Embryonic facial prominence (tissue), 1 donor: ENCODE data around the gene C6orf120.

ENCODE experiments used
- DNase-seq: peaks from one replicate; pipeline ENCODE4 v3.0.0-alpha.2; 2016; ENCODE audit errors: extremely low spot score

Gene C6orf120

DNA sequence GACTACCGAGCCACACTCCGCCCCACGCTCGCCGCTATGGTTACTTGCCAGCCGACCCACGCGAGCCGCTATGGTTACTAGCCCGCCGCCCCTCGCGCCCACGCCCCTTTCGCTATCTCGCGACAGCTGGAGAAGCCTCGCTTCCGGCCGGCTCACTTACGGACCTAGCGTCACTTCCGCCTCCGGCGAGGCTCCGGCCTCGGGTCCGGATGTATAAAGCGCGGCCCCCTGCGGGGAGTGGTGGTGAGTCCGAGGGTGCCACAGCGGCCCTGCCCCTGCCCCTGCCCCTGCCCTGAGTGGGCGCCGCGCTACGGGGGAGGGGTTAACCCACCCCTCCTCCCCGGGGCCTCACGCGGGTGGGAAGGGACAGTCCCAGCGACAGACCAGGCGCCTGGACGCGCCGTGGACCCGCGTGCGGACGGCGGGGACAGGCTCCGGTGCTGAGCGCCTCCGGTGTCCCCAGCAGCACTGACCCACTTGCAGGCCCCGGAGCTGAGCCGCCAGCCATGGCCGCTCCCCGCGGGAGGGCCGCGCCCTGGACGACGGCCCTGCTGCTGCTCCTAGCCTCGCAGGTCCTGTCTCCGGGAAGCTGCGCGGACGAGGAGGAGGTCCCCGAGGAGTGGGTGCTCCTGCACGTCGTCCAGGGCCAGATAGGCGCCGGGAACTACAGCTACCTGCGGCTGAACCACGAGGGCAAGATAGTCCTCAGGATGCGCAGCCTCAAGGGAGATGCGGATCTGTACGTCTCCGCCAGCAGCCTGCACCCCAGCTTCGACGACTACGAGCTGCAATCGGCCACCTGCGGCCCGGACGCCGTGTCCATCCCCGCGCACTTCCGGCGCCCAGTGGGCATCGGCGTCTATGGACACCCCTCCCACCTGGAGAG, at the start of gene C6orf120, which contains the start of gene WDR27:
Gene C6orf120 (plus strand): TSS at position 173 of the 886 bp plus-strand sequence. CDS start 334 bp downstream, at position 507.
Gene WDR27 (minus strand): TSS at position 76 of the 886 bp plus-strand sequence. CDS start 13,024 bp downstream, outside the sequence.
- peak; percentile 91 for DNase-seq

DNA sequence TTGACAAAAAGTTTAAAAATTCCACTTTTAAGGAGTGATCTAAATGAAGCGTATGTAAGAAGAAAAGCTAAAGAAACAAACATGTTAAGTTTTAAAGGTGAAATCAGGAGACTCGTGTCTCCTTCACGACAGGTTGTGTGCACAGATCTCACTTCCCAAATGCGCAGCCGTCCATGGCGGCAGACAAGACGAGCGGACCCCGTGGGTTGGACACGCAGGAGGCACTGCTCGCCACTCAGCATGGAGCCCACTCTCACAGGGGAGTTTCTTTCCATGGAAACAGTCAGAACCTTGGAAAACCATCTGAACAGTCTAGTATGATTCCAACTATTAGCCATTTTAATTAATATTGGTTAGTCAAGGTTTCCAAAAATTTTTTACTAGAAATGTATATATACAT, 49.0 kb upstream of the C6orf120 start:
- no peak for DNase-seq

GRCh38 chr6:169653691-169654090, 48.2 kb upstream of the C6orf120 start:
- no peak for DNase-seq

GRCh38 chr6:169654598-169655391, 47.1 kb upstream of the C6orf120 start:
- DNase-seq, result peak; percentile 59

- no peak for DNase-seq
These were observed 45.2 kb upstream of the C6orf120 start for GRCh38 chr6:169656546-169657283.

- no peak for DNase-seq
These were observed 44.7 kb upstream of the C6orf120 start for GRCh38 chr6:169657284-169657610.

DNA sequence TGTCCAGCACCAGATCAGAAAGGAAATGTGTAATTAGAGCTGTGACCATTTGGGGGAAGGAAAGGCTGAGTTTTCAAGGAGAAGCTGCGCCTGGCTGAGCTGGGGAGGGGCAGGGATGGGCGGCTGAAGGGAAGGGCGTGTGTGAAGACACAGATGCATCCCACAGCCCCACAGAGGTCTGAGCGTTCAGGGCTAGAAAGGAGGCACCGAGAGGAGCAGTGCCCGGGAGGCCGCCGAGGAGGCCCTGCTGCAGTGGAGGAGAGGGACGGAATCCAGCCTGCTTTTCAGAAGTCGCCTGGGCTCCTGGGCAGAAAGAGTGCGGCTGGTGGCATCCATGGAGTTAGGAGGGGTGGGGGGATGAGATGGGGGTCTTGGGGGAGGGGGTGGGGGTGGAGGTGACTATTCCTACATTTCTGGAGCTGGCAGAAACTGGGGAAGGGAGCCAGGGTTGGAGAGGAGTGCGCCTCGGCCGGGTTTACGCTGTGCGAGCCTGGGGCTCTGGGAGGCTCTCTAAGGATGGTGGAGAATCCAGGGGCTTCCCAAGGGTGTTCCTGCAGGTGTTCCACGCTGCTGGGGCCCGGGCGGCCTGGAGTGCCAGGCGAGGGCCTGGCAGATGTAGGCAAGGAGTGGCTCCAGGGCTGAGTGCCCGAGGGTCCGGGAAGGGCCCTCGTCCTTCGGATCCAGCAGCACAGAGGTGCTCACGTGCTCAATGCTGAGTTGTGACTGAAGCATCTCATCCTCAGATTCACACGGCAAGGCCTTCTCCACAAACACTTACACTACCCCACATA, 41.9 kb upstream of the C6orf120 start:
- DNase-seq, result no peak

DNA sequence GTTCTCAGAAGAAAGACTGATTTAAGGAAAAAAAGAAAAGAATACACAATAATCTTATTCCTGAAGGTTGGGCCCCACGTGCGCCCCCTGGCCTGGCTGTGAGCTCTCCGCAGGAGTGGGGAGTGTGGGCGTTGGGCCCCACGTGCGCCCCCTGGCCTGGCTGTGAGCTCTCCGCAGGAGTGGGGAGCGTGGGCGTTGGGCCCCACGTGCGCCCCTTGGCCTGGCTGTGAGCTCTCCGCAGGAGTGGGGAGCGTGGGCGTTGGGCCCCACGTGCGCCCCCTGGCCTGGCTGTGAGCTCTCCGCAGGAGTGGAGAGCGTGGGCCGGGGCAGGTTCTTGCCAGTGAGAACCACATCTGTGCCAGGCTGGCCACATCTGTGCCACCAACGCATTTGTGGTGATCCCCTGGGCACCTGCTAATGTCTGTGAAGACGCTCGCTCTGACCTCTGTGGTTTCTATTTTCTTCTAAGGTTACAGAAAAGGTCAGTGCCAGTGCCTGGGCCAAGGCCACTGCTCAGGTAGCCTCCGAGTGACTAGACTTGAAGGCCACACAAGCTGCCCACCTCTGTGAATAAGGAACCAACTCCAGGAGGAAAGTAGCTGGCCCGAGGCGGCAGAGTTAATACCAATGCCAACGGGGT, 41.1 kb upstream of the C6orf120 start:
- DNase-seq, result no peak

GRCh38 chr6:169661391-169661756, 40.6 kb upstream of the C6orf120 start:
- no peak for DNase-seq

DNA sequence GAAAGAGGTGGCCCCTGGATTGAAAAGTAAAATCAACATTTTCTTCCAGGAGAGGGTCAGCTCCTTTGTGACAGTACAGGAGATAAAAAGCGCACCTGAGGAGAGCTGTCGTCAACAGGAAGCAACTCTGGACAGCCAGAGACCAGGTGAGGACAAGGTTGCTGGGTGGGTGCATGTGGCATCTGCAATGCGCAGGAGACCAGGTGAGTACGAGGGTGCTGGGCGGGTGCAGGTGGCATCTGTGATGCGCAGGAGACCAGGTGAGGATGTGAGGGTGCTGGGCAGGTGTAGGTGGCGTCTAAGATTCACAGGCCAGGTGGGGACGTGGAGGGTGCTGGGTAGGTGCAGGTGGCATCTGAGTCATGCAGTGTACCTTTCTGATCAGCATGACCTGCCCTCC, 38.5 kb upstream of the C6orf120 start:
- no peak for DNase-seq

GRCh38 chr6:169664227-169664626, 37.7 kb upstream of the C6orf120 start:
- DNase-seq, result no peak

DNA sequence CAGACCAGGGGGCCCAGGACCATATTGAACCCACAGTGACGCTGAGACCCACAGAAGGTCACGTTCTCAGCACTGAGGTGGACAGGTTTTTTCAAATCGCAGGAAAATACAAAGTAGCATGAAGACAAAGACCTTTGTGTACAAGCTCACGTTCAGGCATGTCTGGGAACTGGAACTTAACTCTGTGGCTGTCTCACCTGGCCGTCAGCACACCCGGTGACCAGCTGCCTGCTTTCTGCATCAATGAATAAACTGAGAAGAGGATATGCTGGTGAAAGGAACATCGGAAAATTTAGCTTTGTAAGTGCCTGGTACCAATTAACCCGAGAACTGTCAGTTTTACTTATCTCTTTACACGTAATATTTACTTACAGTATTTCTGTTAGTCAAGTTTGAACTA, 36.6 kb upstream of the C6orf120 start:
- DNase-seq, result no peak

DNA sequence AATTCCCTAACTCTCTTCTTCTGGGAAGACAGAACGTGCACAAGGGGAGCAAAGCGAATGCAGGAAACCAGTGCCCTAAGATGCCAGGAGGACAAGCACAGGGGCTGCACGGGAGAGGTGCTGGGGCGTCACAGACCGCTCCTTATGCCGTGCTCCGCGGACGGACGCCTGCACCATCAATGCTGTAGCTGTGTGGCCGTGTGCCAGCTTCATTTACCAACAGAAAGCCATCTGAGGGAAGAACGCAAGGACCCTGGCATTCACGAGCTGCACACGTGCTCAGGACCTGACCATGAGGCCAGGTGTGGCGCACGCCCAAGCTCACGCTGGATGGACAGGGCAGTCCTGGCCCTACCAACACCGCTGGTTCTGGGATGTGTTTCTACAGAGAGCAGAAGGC, 35.5 kb upstream of the C6orf120 start:
- DNase-seq, result no peak

- DNase-seq, result no peak
These were observed 34.2 kb upstream of the C6orf120 start for GRCh38 chr6:169667716-169668115.

DNA sequence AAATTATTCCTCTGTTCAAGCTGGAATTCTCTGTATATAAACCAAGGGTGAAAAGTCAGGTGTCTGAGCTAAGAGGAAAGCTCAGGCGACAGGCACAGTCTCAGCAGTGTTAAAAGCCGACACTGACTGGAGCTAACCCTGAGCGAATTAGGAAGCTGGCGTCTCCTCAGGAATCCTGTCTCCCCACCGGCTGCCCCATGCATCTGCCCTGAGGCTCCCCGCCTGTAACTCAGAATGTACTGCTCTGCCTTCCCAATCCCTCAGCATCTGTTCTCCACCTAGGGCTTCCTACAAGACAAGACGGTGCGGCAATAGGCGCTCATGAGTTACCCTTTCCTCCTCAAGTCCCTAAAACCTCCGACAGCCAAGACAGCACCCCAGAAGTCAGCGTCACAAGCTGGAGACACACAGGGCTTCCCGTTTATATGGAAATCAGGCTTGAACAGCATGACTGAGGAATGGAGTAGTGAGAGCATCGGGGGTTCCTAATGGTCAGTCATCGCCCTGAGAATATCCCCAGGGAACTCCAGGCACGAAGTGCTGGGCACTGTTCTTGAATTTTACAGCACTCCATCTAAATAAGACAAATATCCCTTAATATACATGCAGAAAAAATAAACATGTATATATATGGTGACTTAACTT, 33.6 kb upstream of the C6orf120 start:
- DNase-seq, result no peak

- DNase-seq, result no peak
These were observed 32.8 kb upstream of the C6orf120 start for GRCh38 chr6:169669147-169669546.

DNA sequence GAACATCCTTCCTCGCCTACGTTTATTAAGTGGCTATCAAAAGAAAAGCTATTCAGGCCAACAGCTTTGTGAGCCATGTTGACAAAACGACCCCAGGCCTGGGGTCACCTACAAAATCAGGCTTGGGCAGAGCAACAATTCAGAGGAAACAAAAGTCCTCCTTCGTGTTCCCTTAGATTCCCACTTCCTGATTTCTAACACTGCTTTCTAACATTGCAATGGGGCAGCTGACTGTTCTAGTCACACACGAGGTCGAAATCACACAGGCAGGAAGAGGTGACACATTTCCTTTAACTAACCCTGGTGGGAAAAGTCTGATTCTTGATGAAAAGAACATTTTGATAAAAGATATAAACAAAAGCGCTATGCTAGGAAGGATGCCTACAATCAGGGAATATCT, 32.0 kb upstream of the C6orf120 start:
- DNase-seq, result no peak

GRCh38 chr6:169671563-169671962, 30.4 kb upstream of the C6orf120 start:
- no peak for DNase-seq

DNA sequence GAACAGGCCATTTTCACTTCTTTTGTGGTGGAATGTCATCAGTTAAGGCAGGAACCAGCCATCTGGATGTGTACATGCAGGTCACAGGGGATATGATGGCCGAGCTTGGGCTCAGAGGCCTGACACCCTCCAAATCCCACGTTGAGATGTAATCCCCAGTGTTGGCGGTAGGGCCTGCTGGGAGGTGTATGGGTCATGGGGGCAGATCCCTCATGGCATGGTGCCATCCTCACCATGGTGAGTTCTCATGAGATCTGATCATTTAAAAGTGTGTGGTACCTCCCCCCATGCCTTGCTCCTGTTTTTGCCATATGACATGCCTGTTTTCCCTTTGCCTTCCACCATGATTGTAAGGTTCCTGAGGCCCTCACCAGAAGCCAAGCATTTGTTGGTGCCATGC, 26.9 kb upstream of the C6orf120 start:
- DNase-seq, result no peak

- no peak for DNase-seq
These were observed 24.8 kb upstream of the C6orf120 start for GRCh38 chr6:169677096-169677495.
